ENCODE results near the gene USP16.

USP16 gene

GRCh38 chr21:28993293-28993629, 31.2 kb upstream of the USP16 start:
- no peaks in the 10 kb centered on the region for H3K9me3 ChIP-seq (replicated peaks in 1 of 2; ENCODE audit: control insufficient read depth in 2 of 2, insufficient read depth in 1 of 2, low read depth in 1 of 2, low read length in 2 of 2)

GRCh38 chr21:29002442-29003144, 21.9 kb upstream of the USP16 start:
- no peak overlapping the region for H3K4ac ChIP-seq (ENCODE audit: low read length)
- H2AFZ ChIP-seq (ENCODE audit: low read length): peak overlapping the region; percentile 92
- H3K23ac ChIP-seq (ENCODE audit: low read depth, low read length, poor library complexity): peak overlapping the region; percentile 99
- DNase-seq (ENCODE audit: low spot score): peak; percentile 89
- H3K79me1 ChIP-seq (ENCODE audit: low read depth, low read length): no peaks in the 10 kb centered on the region
- H2BK12ac ChIP-seq (ENCODE audit: low read length): no peak overlapping the region
- peak overlapping the region; percentile 88 for H3K4me2 ChIP-seq (ENCODE audit: insufficient read depth, low read length, poor library complexity, severe bottlenecking)
- H2BK15ac ChIP-seq (ENCODE audit: low read length): no peak overlapping the region
- H2BK120ac ChIP-seq (ENCODE audit: low read depth, low read length): no peak overlapping the region
- peak overlapping the region; percentile 99 for H4K8ac ChIP-seq (ENCODE audit: low read depth, low read length)
- H3K36me3 ChIP-seq (replicated peaks in 1 of 2; ENCODE audit: control insufficient read depth in 2 of 2, insufficient read depth in 2 of 2, low read length in 2 of 2): peaks cover 0 to 5% of the 10 kb centered on the region in 2 donors
- no peaks in the 10 kb centered on the region for H3K4me1 ChIP-seq (ENCODE audit: control insufficient read depth in 2 of 2, insufficient read depth in 1 of 2, low read depth in 1 of 2, low read length in 2 of 2)
- no CpG with 5 or more reads among the region's 41 CpGs for WGBS, 2 donors (ENCODE audit: extremely low coverage in 2 of 2, insufficient read length in 2 of 2, insufficient replicate concordance in 1 of 2)
- no peaks in the 10 kb centered on the region for H3K9me3 ChIP-seq (replicated peaks in 1 of 2; ENCODE audit: control insufficient read depth in 2 of 2, insufficient read depth in 1 of 2, low read depth in 1 of 2, low read length in 2 of 2)
- H3K9ac ChIP-seq (ENCODE audit: low read depth, low read length, poor library complexity): peak overlapping the region; percentile 92
- peak overlapping the region; percentile 92 for H3K27ac ChIP-seq (replicated peaks; ENCODE audit: low read length)
- H3K14ac ChIP-seq (ENCODE audit: low read length): peak overlapping the region; percentile 4
- H3K18ac ChIP-seq (ENCODE audit: low read length): peak overlapping the region; percentile 82
- no peak overlapping the region for H2BK5ac ChIP-seq (ENCODE audit: low read length)
- no peak overlapping the region for H2AK5ac ChIP-seq (ENCODE audit: low read depth, low read length)
- H3K27me3 ChIP-seq (ENCODE audit: control insufficient read depth in 3 of 3, insufficient read depth in 3 of 3, low read depth in 1 of 3, low read length in 3 of 3): no peaks in the 10 kb centered on the region
- no peak overlapping the region for H4K91ac ChIP-seq (ENCODE audit: low read depth, low read length, poor library complexity)
- peak overlapping the region; percentile 81 to 82 for H3K4me3 ChIP-seq (ENCODE audit: low read length in 2 of 2)

More at GRCh38 chr21:28993293-28993629, 31.2 kb upstream of the USP16 start:
- H2BK15ac ChIP-seq (ENCODE audit: low read length): no peak overlapping the region
- no peak overlapping the region for H3K18ac ChIP-seq (ENCODE audit: low read length)
- no peak overlapping the region for H3K4ac ChIP-seq (ENCODE audit: low read length)
- no peak overlapping the region for H2AK5ac ChIP-seq (ENCODE audit: low read depth, low read length)
- H3K4me3 ChIP-seq (ENCODE audit: low read length in 2 of 2): peak overlapping the region; percentile 25 to 77
- DNase-seq (ENCODE audit: low spot score): no peak
- peak overlapping the region; percentile 78 for H2AFZ ChIP-seq (ENCODE audit: low read length)
- H2BK5ac ChIP-seq (ENCODE audit: low read length): no peak overlapping the region
- peak overlapping the region; percentile 79 for H3K4me2 ChIP-seq (ENCODE audit: insufficient read depth, low read length, poor library complexity, severe bottlenecking)
- peaks cover 4 to 7% of the 10 kb centered on the region in 2 donors for H3K4me1 ChIP-seq (ENCODE audit: control insufficient read depth in 2 of 2, insufficient read depth in 1 of 2, low read depth in 1 of 2, low read length in 2 of 2)
- no peak overlapping the region for H2BK120ac ChIP-seq (ENCODE audit: low read depth, low read length)
- H2BK12ac ChIP-seq (ENCODE audit: low read length): no peak overlapping the region
- H3K23ac ChIP-seq (ENCODE audit: low read depth, low read length, poor library complexity): no peak overlapping the region
- peak overlapping the region; percentile 45 for H3K27ac ChIP-seq (replicated peaks; ENCODE audit: low read length)
- H3K36me3 ChIP-seq (replicated peaks in 1 of 2; ENCODE audit: control insufficient read depth in 2 of 2, insufficient read depth in 2 of 2, low read length in 2 of 2): peaks cover 1 to 7% of the 10 kb centered on the region in 2 donors
- no CpG with 5 or more reads among the region's 4 CpGs for WGBS, 2 donors (ENCODE audit: extremely low coverage in 2 of 2, insufficient read length in 2 of 2, insufficient replicate concordance in 1 of 2)
- no peak overlapping the region for H3K9ac ChIP-seq (ENCODE audit: low read depth, low read length, poor library complexity)
- peaks cover 5% of the 10 kb centered on the region for H3K79me1 ChIP-seq (ENCODE audit: low read depth, low read length)
- H4K91ac ChIP-seq (ENCODE audit: low read depth, low read length, poor library complexity): no peak overlapping the region
- H3K14ac ChIP-seq (ENCODE audit: low read length): no peak overlapping the region
- H3K27me3 ChIP-seq (ENCODE audit: control insufficient read depth in 3 of 3, insufficient read depth in 3 of 3, low read depth in 1 of 3, low read length in 3 of 3): no peaks in the 10 kb centered on the region
- no peak overlapping the region for H4K8ac ChIP-seq (ENCODE audit: low read depth, low read length)

DNA sequence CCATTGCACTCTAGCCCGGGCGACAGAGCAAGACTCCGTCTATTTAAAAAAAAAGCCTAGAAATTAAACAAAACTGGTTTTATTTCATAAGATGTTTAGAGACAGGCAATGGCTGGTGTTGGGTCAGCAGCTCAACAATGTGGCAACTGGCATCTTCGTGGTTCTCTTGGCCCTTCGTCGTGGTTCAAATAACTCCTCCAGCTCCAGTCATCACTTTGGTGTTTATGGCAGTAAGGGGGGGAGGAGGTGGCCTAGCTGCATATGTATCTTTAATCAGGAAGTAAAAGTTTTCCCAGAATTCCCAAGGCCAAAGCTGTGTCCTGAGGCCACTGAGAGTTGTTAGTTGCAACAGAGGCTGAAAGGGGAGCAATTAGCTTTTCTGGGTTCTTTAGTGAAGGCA, 18.8 kb upstream of the USP16 start:
- Histone ChIP-seq H2BK12ac (ENCODE audit: low read length) (no peak overlapping the region), H3K9me3 (replicated peaks in 1 of 2; ENCODE audit: control insufficient read depth in 2 of 2, insufficient read depth in 1 of 2, low read depth in 1 of 2, low read length in 2 of 2) (no peaks in the 10 kb centered on the region), H2AFZ (ENCODE audit: low read length) (no peak overlapping the region), H3K79me1 (ENCODE audit: low read depth, low read length) (no peaks in the 10 kb centered on the region), H3K4me2 (ENCODE audit: insufficient read depth, low read length, poor library complexity, severe bottlenecking) (no peak overlapping the region), H3K18ac (ENCODE audit: low read length) (no peak overlapping the region), H3K23ac (ENCODE audit: low read depth, low read length, poor library complexity) (no peak overlapping the region), H3K4me1 (ENCODE audit: control insufficient read depth in 2 of 2, insufficient read depth in 1 of 2, low read depth in 1 of 2, low read length in 2 of 2) (peaks cover 0 to 2% of the 10 kb centered on the region in 2 donors), H2BK120ac (ENCODE audit: low read depth, low read length) (no peak overlapping the region), H4K8ac (ENCODE audit: low read depth, low read length) (no peak overlapping the region), H2BK5ac (ENCODE audit: low read length) (no peak overlapping the region), H4K91ac (ENCODE audit: low read depth, low read length, poor library complexity) (no peak overlapping the region), H3K14ac (ENCODE audit: low read length) (no peak overlapping the region), H2BK15ac (ENCODE audit: low read length) (no peak overlapping the region), H3K27me3 (ENCODE audit: control insufficient read depth in 3 of 3, insufficient read depth in 3 of 3, low read depth in 1 of 3, low read length in 3 of 3) (no peaks in the 10 kb centered on the region), H3K9ac (ENCODE audit: low read depth, low read length, poor library complexity) (no peak overlapping the region), H3K4me3 (ENCODE audit: low read length in 2 of 2) (no peak overlapping the region), H3K36me3 (replicated peaks in 1 of 2; ENCODE audit: control insufficient read depth in 2 of 2, insufficient read depth in 2 of 2, low read length in 2 of 2) (peaks cover 0 to 8% of the 10 kb centered on the region in 2 donors), H3K4ac (ENCODE audit: low read length) (no peak overlapping the region), H3K27ac (replicated peaks; ENCODE audit: low read length) (no peak overlapping the region), H2AK5ac (ENCODE audit: low read depth, low read length) (no peak overlapping the region)
- no CpG with 5 or more reads among the region's 6 CpGs for WGBS, 2 donors (ENCODE audit: extremely low coverage in 2 of 2, insufficient read length in 2 of 2, insufficient replicate concordance in 1 of 2)
- no peak for DNase-seq (ENCODE audit: low spot score)

- no peak overlapping the region for H2AFZ ChIP-seq (ENCODE audit: low read length)
- H2BK120ac ChIP-seq (ENCODE audit: low read depth, low read length): no peak overlapping the region
- no peak overlapping the region for H2BK12ac ChIP-seq (ENCODE audit: low read length)
- no peak overlapping the region for H3K18ac ChIP-seq (ENCODE audit: low read length)
- H2BK15ac ChIP-seq (ENCODE audit: low read length): no peak overlapping the region
- no CpG with 5 or more reads among the region's 3 CpGs for WGBS, 2 donors (ENCODE audit: extremely low coverage in 2 of 2, insufficient read length in 2 of 2, insufficient replicate concordance in 1 of 2)
- DNase-seq (ENCODE audit: low spot score): no peak
- H2BK5ac ChIP-seq (ENCODE audit: low read length): no peak overlapping the region
- no peaks in the 10 kb centered on the region for H3K27me3 ChIP-seq (ENCODE audit: control insufficient read depth in 3 of 3, insufficient read depth in 3 of 3, low read depth in 1 of 3, low read length in 3 of 3)
- H4K8ac ChIP-seq (ENCODE audit: low read depth, low read length): no peak overlapping the region
- no peaks in the 10 kb centered on the region for H3K9me3 ChIP-seq (replicated peaks in 1 of 2; ENCODE audit: control insufficient read depth in 2 of 2, insufficient read depth in 1 of 2, low read depth in 1 of 2, low read length in 2 of 2)
- no peak overlapping the region for H3K23ac ChIP-seq (ENCODE audit: low read depth, low read length, poor library complexity)
- no peak overlapping the region for H4K91ac ChIP-seq (ENCODE audit: low read depth, low read length, poor library complexity)
- H3K36me3 ChIP-seq (replicated peaks in 1 of 2; ENCODE audit: control insufficient read depth in 2 of 2, insufficient read depth in 2 of 2, low read length in 2 of 2): peaks cover 0 to 8% of the 10 kb centered on the region in 2 donors
- H3K27ac ChIP-seq (replicated peaks; ENCODE audit: low read length): no peak overlapping the region
- H3K4ac ChIP-seq (ENCODE audit: low read length): no peak overlapping the region
- no peaks in the 10 kb centered on the region for H3K79me1 ChIP-seq (ENCODE audit: low read depth, low read length)
- peaks cover 0 to 2% of the 10 kb centered on the region in 2 donors for H3K4me1 ChIP-seq (ENCODE audit: control insufficient read depth in 2 of 2, insufficient read depth in 1 of 2, low read depth in 1 of 2, low read length in 2 of 2)
- H3K4me3 ChIP-seq (ENCODE audit: low read length in 2 of 2): no peak overlapping the region
- H2AK5ac ChIP-seq (ENCODE audit: low read depth, low read length): no peak overlapping the region
- no peak overlapping the region for H3K9ac ChIP-seq (ENCODE audit: low read depth, low read length, poor library complexity)
- no peak overlapping the region for H3K4me2 ChIP-seq (ENCODE audit: insufficient read depth, low read length, poor library complexity, severe bottlenecking)
- H3K14ac ChIP-seq (ENCODE audit: low read length): no peak overlapping the region
Measured at GRCh38 chr21:29007135-29007534, 17.3 kb upstream of the USP16 start.
